Activated CD8-positive, alpha-beta T cell treated with anti-CD3 and anti-CD28 coated beads for 36 hours (primary cell): ENCODE results near the gene RNF180. TPM values are rescaled to one million over a fixed set of nuclear protein-coding genes. Genes with fewer than 3 reads are reported as not detected.

ENCODE experiments used
- ATAC-seq: fragments of 200-7000 bp; cut with Tn5 transposase; one replicate; pipeline ENCODE4 v1.10.0; 2021; ENCODE audit warnings: mild to moderate bottlenecking, moderate library complexity
- CTCF ChIA-PET: fragments of 350-600 bp; sonication (Branson Sonifier 250); formaldehyde crosslinking; loops from one replicate; lab custom pipeline; 2021; ENCODE audit warnings: antibody characterized with exemption; lab: Charles Lee
- POLR2A ChIA-PET: fragments of 350-600 bp; sonication (Branson Sonifier 250); formaldehyde crosslinking; loops from one replicate; lab custom pipeline; 2021; ENCODE audit warnings: antibody characterized with exemption; lab: Charles Lee
- DNase-seq: peaks from one replicate; pipeline ENCODE4 v3.0.0-alpha.2; 2020
- H3K27ac Mint-ChIP-seq: one replicate; pipeline ENCODE4 v1.8.0; 2021; ENCODE audit warnings: mild to moderate bottlenecking, mixed read lengths
- H3K27me3 Mint-ChIP-seq: one replicate; pipeline ENCODE4 v1.8.0; 2021; ENCODE audit warnings: mixed read lengths
- H3K36me3 Mint-ChIP-seq: one replicate; pipeline ENCODE4 v1.8.0; 2021; ENCODE audit warnings: low read depth, mixed read lengths
- H3K4me1 Mint-ChIP-seq: one replicate; pipeline ENCODE4 v1.8.0; 2021; ENCODE audit warnings: low read depth, mixed read lengths
- H3K4me3 Mint-ChIP-seq: one replicate; pipeline ENCODE4 v1.8.0; 2021; ENCODE audit warnings: mild to moderate bottlenecking, moderate library complexity, mixed read lengths
- H3K9me3 Mint-ChIP-seq: one replicate; pipeline ENCODE4 v1.8.0; 2021; ENCODE audit warnings: mixed read lengths
- CTCF ChIP-seq: fragments of 200-600 bp; IDR thresholded peaks from one replicate; pipeline ENCODE4 v1.8.0; 2022; ENCODE audit warnings: antibody characterized with exemption, mild to moderate bottlenecking
- intact Hi-C: fragments of 100-400 bp; cut with micrococcal nuclease; formaldehyde crosslinking; loops from one replicate; pipeline ENCODE4 v1.10.0; 2022
- total RNA-seq, 2 experiments: library from RNA; stranded (reverse); gene quantifications; one replicate each; pipeline ENCODE4 v1.2.3, GENCODE V29; 2021

The RNF180 gene
- total RNA-seq, 2 experiments from 2014 or later, result not detected

GRCh38 chr5:64149268-64149667, 16.4 kb upstream of the RNF180 start:
- TF ChIP-seq CTCF, result no peak
- Mint-ChIP-seq H3K4me1 (no peaks in the 10 kb centered on the region), H3K27ac (no peak overlapping the region), H3K36me3 (no peaks in the 10 kb centered on the region), H3K4me3 (no peak overlapping the region), H3K9me3 (peaks cover 8% of the 10 kb centered on the region), H3K27me3 (no peaks in the 10 kb centered on the region)
- POLR2A ChIA-PET, result no interaction called here
- ATAC-seq (no peak), DNase-seq (no peak)
- CTCF ChIA-PET, result no interaction called here
- intact Hi-C loops, result loop anchor here (5.0 kb wide), 1 partner anchor 463 kb away; no protein-coding TSS in a partner anchor

- DNase-seq, result no peak
- Mint-ChIP-seq H3K4me1 (no peaks in the 10 kb centered on the region), H3K9me3 (peaks cover 8% of the 10 kb centered on the region), H3K4me3 (no peak overlapping the region), H3K27ac (no peak overlapping the region), H3K36me3 (no peaks in the 10 kb centered on the region), H3K27me3 (no peaks in the 10 kb centered on the region)
- ChIA-PET POLR2A (no interaction called here), CTCF (no interaction called here)
- intact Hi-C loops, result loop anchor here (5.0 kb wide), 1 partner anchor 462 kb away; no protein-coding TSS in a partner anchor
- no peak for ATAC-seq
- TF ChIP-seq CTCF, result no peak
Measured at GRCh38 chr5:64149857-64150521, 15.7 kb upstream of the RNF180 start.

GRCh38 chr5:64156261-64156660, 9.4 kb upstream of the RNF180 start:
- intact Hi-C loops, result no loop called here
- Mint-ChIP-seq H3K27ac (no peak overlapping the region), H3K27me3 (no peaks in the 10 kb centered on the region), H3K4me1 (no peaks in the 10 kb centered on the region), H3K9me3 (peaks cover 8% of the 10 kb centered on the region), H3K36me3 (no peaks in the 10 kb centered on the region), H3K4me3 (no peak overlapping the region)
- CTCF ChIA-PET, result no interaction called here
- ATAC-seq (no peak), DNase-seq (no peak)
- no peak for TF ChIP-seq CTCF
- POLR2A ChIA-PET, result no interaction called here

- intact Hi-C loops, result no loop called here
- no peaks in the 10 kb centered on the region for H3K36me3 Mint-ChIP-seq
- no peak for TF ChIP-seq CTCF
- ChIA-PET POLR2A (no interaction called here), CTCF (interaction anchor here (1.9 kb wide), 1 partner anchor 11 kb away, joined by 4 read pairs; no protein-coding TSS in a partner anchor)
- H3K4me1 Mint-ChIP-seq, result no peaks in the 10 kb centered on the region
- H3K4me3 Mint-ChIP-seq, result no peak overlapping the region
- H3K27me3 Mint-ChIP-seq, result peaks cover 4% of the 10 kb centered on the region
- H3K27ac Mint-ChIP-seq, result no peak overlapping the region
- H3K9me3 Mint-ChIP-seq, result peaks cover 3% of the 10 kb centered on the region
- DNase-seq (no peak), ATAC-seq (no peak)
Measured at GRCh38 chr5:64158827-64159226, 6.8 kb upstream of the RNF180 start.

- intact Hi-C loops, result no loop called here
- Mint-ChIP-seq H3K27ac (no peak overlapping the region), H3K27me3 (peaks cover 14% of the 10 kb centered on the region), H3K36me3 (peaks cover 2% of the 10 kb centered on the region), H3K9me3 (no peaks in the 10 kb centered on the region), H3K4me1 (no peaks in the 10 kb centered on the region), H3K4me3 (no peak overlapping the region)
- ATAC-seq (no peak), DNase-seq (no peak)
- POLR2A ChIA-PET, result no interaction called here
- no peak for TF ChIP-seq CTCF
- CTCF ChIA-PET, result no interaction called here
Measured at GRCh38 chr5:64160201-64160600, 5.4 kb upstream of the RNF180 start.
